Dermis microvascular lymphatic vessel endothelial cell (primary cell): ENCODE measurements around the gene USP49. TPM values are rescaled to one million over a fixed set of nuclear protein-coding genes. Genes with fewer than 3 reads are reported as not detected.

Experiments used
- total RNA-seq: library from RNA; depleted of rRNA; stranded (reverse); fragments of >200 nt; gene quantifications from 2 replicates; pipeline ENCODE4 v1.2.1, GENCODE V29; 2014

The USP49 gene
- total RNA-seq, 1 donor from 2014 or later, result 1.3 TPM

Other genes with a start within 250 kb of the USP49 start
- 5.5 and 7.6 TPM in 2 replicates for gene TFEB, start 159.8 kb downstream of the USP49 start, total RNA-seq
- gene PGC, start 148.0 kb downstream of the USP49 start, total RNA-seq, result not detected in 2 replicates
- gene FRS3, start 115.5 kb downstream of the USP49 start, total RNA-seq, result 0.64 and 0.89 TPM in 2 replicates
- gene PRICKLE4, start 114.6 kb downstream of the USP49 start, total RNA-seq, result 6.4 and 9.5 TPM in 2 replicates
- 40.2 and 51.7 TPM in 2 replicates for gene TOMM6, start 107.7 kb downstream of the USP49 start, total RNA-seq
- gene MED20, start 25.8 kb upstream of the USP49 start, total RNA-seq, result 28.5 and 34.3 TPM in 2 replicates
- 14.8 and 18.8 TPM in 2 replicates for gene BYSL, start 26.1 kb upstream of the USP49 start, total RNA-seq
- 31.3 and 55.6 TPM in 2 replicates for gene CCND3, start 46.4 kb upstream of the USP49 start, total RNA-seq
- 14.9 and 17.7 TPM in 2 replicates for gene TAF8, start 155.1 kb upstream of the USP49 start, total RNA-seq
- under 0.01 TPM in 2 replicates for gene C6orf132, start 247.2 kb upstream of the USP49 start, total RNA-seq